OCI-LY1 (cell line): ENCODE data around the gene MAML2.

Source experiments
- H2AFZ ChIP-seq: fragments of 200-600 bp; sonication (generic), shearing (Covaris generic); 2 replicates; pipeline ENCODE4 v1.6.0; 2014; ENCODE audit warnings: antibody characterized with exemption, mild to moderate bottlenecking, low read length
- H3F3A ChIP-seq: fragments of 200-600 bp; sonication (generic), shearing (Covaris generic); 2 replicates; pipeline ENCODE4 v1.6.0; 2014; ENCODE audit warnings: mild to moderate bottlenecking, antibody characterized with exemption, low read length, moderate library complexity; ENCODE audit not compliant: insufficient read depth
- H3K27ac ChIP-seq: fragments of 200-600 bp; sonication (generic); 2 replicates; pipeline ENCODE4 v1.5.1; 2014; ENCODE audit warnings: low read length, mixed run types, mild to moderate bottlenecking, low read depth; ENCODE audit not compliant: poor library complexity, severe bottlenecking
- H3K27me3 ChIP-seq: fragments of 200-600 bp; sonication (generic); 2 replicates; pipeline ENCODE4 v1.6.0; 2014; ENCODE audit warnings: antibody characterized with exemption, mild to moderate bottlenecking, low read length, moderate library complexity; ENCODE audit not compliant: insufficient read depth
- H3K36me3 ChIP-seq: fragments of 200-600 bp; sonication (generic); 2 replicates; pipeline ENCODE4 v1.6.1; 2014; ENCODE audit warnings: mild to moderate bottlenecking, antibody characterized with exemption, low read length, moderate library complexity, mixed read lengths; ENCODE audit not compliant: insufficient read depth
- H3K4me1 ChIP-seq: fragments of 200-600 bp; sonication (generic); 2 replicates; pipeline ENCODE4 v1.5.1; 2014; ENCODE audit warnings: mild to moderate bottlenecking, low read length, moderate library complexity; ENCODE audit not compliant: insufficient read depth, severe bottlenecking
- H3K4me2 ChIP-seq: fragments of 200-600 bp; sonication (generic), shearing (Covaris generic); 2 replicates; pipeline ENCODE4 v1.6.1; 2014; ENCODE audit warnings: low read length
- H3K4me3 ChIP-seq: fragments of 200-600 bp; sonication (generic); 2 replicates; pipeline ENCODE4 v1.5.1; 2014; ENCODE audit warnings: low read length, low read depth, mild to moderate bottlenecking, mixed read lengths; ENCODE audit not compliant: poor library complexity, severe bottlenecking
- H3K79me2 ChIP-seq: fragments of 200-600 bp; shearing (Covaris generic); 2 replicates; pipeline ENCODE4 v1.6.1; 2016; ENCODE audit warnings: mixed run types, low read length, mixed read lengths; ENCODE audit not compliant: insufficient read depth
- H3K9ac ChIP-seq: fragments of 200-600 bp; sonication (generic), shearing (Covaris generic); 2 replicates; pipeline ENCODE4 v1.6.1; 2014; ENCODE audit warnings: mild to moderate bottlenecking, low read length, mixed read lengths
- H3K9me2 ChIP-seq: fragments of 200-600 bp; sonication (generic), shearing (Covaris generic); 2 replicates; pipeline ENCODE4 v1.6.1; 2014; ENCODE audit warnings: low read depth, mild to moderate bottlenecking, low read length, mixed read lengths
- H3K9me3 ChIP-seq: fragments of 200-600 bp; shearing (Covaris generic); 2 replicates; pipeline ENCODE4 v1.6.1; 2014; ENCODE audit warnings: low read length, mixed read lengths
- H4K20me1 ChIP-seq: fragments of 200-600 bp; sonication (generic), shearing (Covaris generic); 2 replicates; pipeline ENCODE4 v1.6.0; 2016; ENCODE audit warnings: mild to moderate bottlenecking, low read length; ENCODE audit not compliant: insufficient read depth
- EZH2 ChIP-seq: fragments of 200-600 bp; sonication (generic), shearing (Covaris generic); IDR thresholded peaks from 2 replicates; pipeline ENCODE4 v1.8.0; 2017; ENCODE audit warnings: borderline replicate concordance, mixed run types, mild to moderate bottlenecking, antibody characterized with exemption, low read length, moderate library complexity, mixed read lengths
- TF ChIP-seq, protein P1 (sequence below): fragments of 200-600 bp; sonication (generic), shearing (Covaris generic); IDR thresholded peaks from 2 replicates; pipeline ENCODE4 v1.5.1; 2017; ENCODE audit warnings: mild to moderate bottlenecking, antibody characterized with exemption, low read length, moderate library complexity, mixed read lengths

Gene MAML2

DNA sequence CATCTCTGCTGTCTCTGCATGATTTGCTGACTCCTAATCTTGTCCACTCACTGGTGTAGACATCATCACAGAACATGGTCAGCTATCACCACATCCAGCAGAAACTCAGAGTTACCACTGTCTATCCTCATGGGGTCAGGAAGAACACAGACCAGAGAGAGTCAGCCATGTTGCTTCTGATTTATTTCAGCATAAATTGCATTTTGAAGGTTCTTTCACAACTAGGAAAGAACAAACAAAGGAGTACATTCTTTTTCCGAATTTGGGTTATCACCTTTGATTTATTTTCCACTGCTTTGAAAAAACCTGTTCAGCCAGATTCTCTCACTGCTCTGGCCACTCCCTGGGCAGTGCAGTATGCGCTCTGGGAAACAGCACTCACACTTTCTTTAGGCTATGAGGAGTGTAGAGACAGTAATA lies 247.1 kb downstream of the MAML2 start:
- H3K4me2 ChIP-seq = no peak overlapping the region
- no peak overlapping the region for H3K9ac ChIP-seq
- no peaks in the 10 kb centered on the region for H3K9me2 ChIP-seq
- H3K9me3 ChIP-seq = no peaks in the 10 kb centered on the region
- H3F3A ChIP-seq = no peaks in the 10 kb centered on the region
- no peaks in the 10 kb centered on the region for H3K36me3 ChIP-seq
- H3K4me3 ChIP-seq = no peak overlapping the region
- no peaks in the 10 kb centered on the region for H3K4me1 ChIP-seq
- H3K27ac ChIP-seq = no peak overlapping the region
- TF ChIP-seq, protein P1, sequence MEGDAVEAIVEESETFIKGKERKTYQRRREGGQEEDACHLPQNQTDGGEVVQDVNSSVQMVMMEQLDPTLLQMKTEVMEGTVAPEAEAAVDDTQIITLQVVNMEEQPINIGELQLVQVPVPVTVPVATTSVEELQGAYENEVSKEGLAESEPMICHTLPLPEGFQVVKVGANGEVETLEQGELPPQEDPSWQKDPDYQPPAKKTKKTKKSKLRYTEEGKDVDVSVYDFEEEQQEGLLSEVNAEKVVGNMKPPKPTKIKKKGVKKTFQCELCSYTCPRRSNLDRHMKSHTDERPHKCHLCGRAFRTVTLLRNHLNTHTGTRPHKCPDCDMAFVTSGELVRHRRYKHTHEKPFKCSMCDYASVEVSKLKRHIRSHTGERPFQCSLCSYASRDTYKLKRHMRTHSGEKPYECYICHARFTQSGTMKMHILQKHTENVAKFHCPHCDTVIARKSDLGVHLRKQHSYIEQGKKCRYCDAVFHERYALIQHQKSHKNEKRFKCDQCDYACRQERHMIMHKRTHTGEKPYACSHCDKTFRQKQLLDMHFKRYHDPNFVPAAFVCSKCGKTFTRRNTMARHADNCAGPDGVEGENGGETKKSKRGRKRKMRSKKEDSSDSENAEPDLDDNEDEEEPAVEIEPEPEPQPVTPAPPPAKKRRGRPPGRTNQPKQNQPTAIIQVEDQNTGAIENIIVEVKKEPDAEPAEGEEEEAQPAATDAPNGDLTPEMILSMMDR = no peak
- no peak for TF ChIP-seq EZH2
- H2AFZ ChIP-seq = no peak overlapping the region
- no peaks in the 10 kb centered on the region for H3K79me2 ChIP-seq
- H3K27me3 ChIP-seq = no peaks in the 10 kb centered on the region
- no peaks in the 10 kb centered on the region for H4K20me1 ChIP-seq

DNA sequence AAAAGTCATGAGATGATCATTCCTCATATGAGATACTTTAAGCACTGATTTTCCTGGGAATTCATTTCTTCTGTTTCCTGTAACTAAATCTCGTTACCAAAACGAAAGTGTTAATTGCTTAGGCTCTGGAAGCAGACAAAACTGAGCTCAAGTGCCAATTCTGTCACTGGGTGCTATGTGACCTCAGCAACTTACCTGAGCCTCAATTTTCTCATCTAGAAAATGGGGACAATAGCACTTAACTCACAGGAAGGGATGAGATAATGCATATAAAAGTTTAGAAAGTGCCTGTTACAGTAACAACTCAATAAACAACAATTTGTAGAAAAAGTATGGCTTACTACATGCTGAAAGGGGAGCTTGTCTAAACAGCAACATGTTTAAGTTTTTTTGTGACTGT lies 248.8 kb downstream of the MAML2 start:
- no peaks in the 10 kb centered on the region for H3K79me2 ChIP-seq
- no peaks in the 10 kb centered on the region for H3K36me3 ChIP-seq
- H3K4me1 ChIP-seq = no peaks in the 10 kb centered on the region
- TF ChIP-seq, protein P1 = no peak
- no peak for TF ChIP-seq EZH2
- H2AFZ ChIP-seq = no peak overlapping the region
- no peak overlapping the region for H3K4me2 ChIP-seq
- H3K27ac ChIP-seq = no peak overlapping the region
- no peaks in the 10 kb centered on the region for H3F3A ChIP-seq
- no peaks in the 10 kb centered on the region for H3K9me2 ChIP-seq
- H4K20me1 ChIP-seq = no peaks in the 10 kb centered on the region
- no peak overlapping the region for H3K9ac ChIP-seq
- H3K9me3 ChIP-seq = no peaks in the 10 kb centered on the region
- no peaks in the 10 kb centered on the region for H3K27me3 ChIP-seq
- H3K4me3 ChIP-seq = no peak overlapping the region

DNA sequence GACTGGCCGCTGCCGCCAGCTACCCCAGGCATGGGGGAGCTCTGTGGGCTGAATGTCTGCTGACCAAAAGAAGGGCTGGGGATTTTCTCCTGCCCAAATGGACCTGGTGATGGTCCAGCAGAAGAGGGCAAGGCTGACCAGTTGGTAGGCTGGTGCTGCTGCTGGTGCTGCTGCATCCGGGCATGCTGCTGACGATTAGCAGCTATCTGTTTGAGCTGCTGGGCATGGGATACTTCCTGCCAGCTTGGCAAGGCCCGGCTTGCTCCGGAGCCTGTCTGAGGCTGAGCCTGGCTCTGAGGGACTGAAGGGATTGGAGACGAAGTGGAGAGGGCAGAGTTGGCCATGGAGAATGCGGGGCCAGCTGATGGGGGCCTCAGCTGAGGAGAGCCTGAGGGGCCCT lies 250.5 kb downstream of the MAML2 start:
- no peak overlapping the region for H3K9ac ChIP-seq
- no peaks in the 10 kb centered on the region for H3F3A ChIP-seq
- H2AFZ ChIP-seq = no peak overlapping the region
- H3K27me3 ChIP-seq = no peaks in the 10 kb centered on the region
- H3K9me3 ChIP-seq = no peaks in the 10 kb centered on the region
- no peaks in the 10 kb centered on the region for H3K79me2 ChIP-seq
- H3K4me2 ChIP-seq = no peak overlapping the region
- no peaks in the 10 kb centered on the region for H3K9me2 ChIP-seq
- no peaks in the 10 kb centered on the region for H4K20me1 ChIP-seq
- no peaks in the 10 kb centered on the region for H3K4me1 ChIP-seq
- no peak overlapping the region for H3K27ac ChIP-seq
- no peak overlapping the region for H3K4me3 ChIP-seq
- TF ChIP-seq, protein P1 = no peak
- no peak for TF ChIP-seq EZH2
- H3K36me3 ChIP-seq = no peaks in the 10 kb centered on the region
